H9 (cell line): ENCODE data around the gene ASB4. TPM values are rescaled to one million over a fixed set of nuclear protein-coding genes. Genes with fewer than 3 reads are reported as not detected.

Experiments used
- DNase-seq: peaks from one replicate; pipeline ENCODE4 v3.0.0-alpha.2; 2017
- H2AFZ ChIP-seq: one replicate; pipeline ENCODE4 v1.6.1; 2013; ENCODE audit warnings: mild to moderate bottlenecking, low read length, control low read depth, moderate library complexity
- H2AK5ac ChIP-seq: 2 replicates; pipeline ENCODE4 v1.6.1; 2013; ENCODE audit warnings: low read length, control low read depth, mixed read lengths; ENCODE audit not compliant: insufficient read length
- H2BK120ac ChIP-seq: one replicate; pipeline ENCODE4 v1.6.1; 2013; ENCODE audit warnings: low read depth, mild to moderate bottlenecking, low read length, control low read depth, inconsistent platforms; ENCODE audit not compliant: poor library complexity, severe bottlenecking
- H2BK12ac ChIP-seq: 2 replicates; pipeline ENCODE4 v1.6.1; 2013; ENCODE audit warnings: low read length, control low read depth, mixed read lengths, low read depth; ENCODE audit not compliant: insufficient read length
- H2BK15ac ChIP-seq: 2 replicates; pipeline ENCODE4 v1.6.1; 2013; ENCODE audit warnings: low read depth, low read length, control low read depth
- H2BK20ac ChIP-seq: one replicate; pipeline ENCODE4 v1.6.1; 2013; ENCODE audit warnings: low read depth, mild to moderate bottlenecking, low read length, control low read depth, inconsistent platforms; ENCODE audit not compliant: poor library complexity, severe bottlenecking
- H2BK5ac ChIP-seq: 2 replicates; pipeline ENCODE4 v1.6.1; 2013; ENCODE audit warnings: low read length, control low read depth, mixed read lengths; ENCODE audit not compliant: insufficient read length
- H3K14ac ChIP-seq: 2 replicates; pipeline ENCODE4 v1.6.1; 2013; ENCODE audit warnings: low read length, control low read depth; ENCODE audit not compliant: insufficient read depth
- H3K18ac ChIP-seq: 2 replicates; pipeline ENCODE4 v1.6.1; 2013; ENCODE audit warnings: low read depth, mild to moderate bottlenecking, mixed read lengths, low read length, control low read depth; ENCODE audit not compliant: insufficient read length
- H3K23ac ChIP-seq: 2 replicates; pipeline ENCODE4 v1.6.1; 2013; ENCODE audit warnings: low read length, control low read depth, mixed read lengths, low read depth; ENCODE audit not compliant: insufficient read length
- H3K23me2 ChIP-seq: 2 replicates; pipeline ENCODE4 v1.6.1; 2013; ENCODE audit warnings: low read depth, mild to moderate bottlenecking, mixed read lengths, low read length, control low read depth; ENCODE audit not compliant: insufficient read length, poor library complexity, severe bottlenecking
- H3K27ac ChIP-seq: 2 replicates; pipeline ENCODE4 v1.5.1; 2013; ENCODE audit warnings: low read length, control low read depth, mixed read lengths, low read depth; ENCODE audit not compliant: insufficient read length
- H3K27me3 ChIP-seq: 2 replicates; pipeline ENCODE4 v1.6.1; 2013; ENCODE audit warnings: low read length, control low read depth, inconsistent platforms; ENCODE audit not compliant: insufficient read depth
- H3K4ac ChIP-seq: 2 replicates; pipeline ENCODE4 v1.6.1; 2013; ENCODE audit warnings: low read depth, mild to moderate bottlenecking, control low read depth, inconsistent platforms, low read length, moderate library complexity
- H3K4me1 ChIP-seq: 2 replicates; pipeline ENCODE4 v1.6.1; 2013; ENCODE audit warnings: low read length, control low read depth, inconsistent platforms; ENCODE audit not compliant: insufficient read depth
- H3K4me2 ChIP-seq: 2 replicates; pipeline ENCODE4 v1.6.1; 2013; ENCODE audit warnings: low read length, control low read depth, mixed read lengths; ENCODE audit not compliant: insufficient read length, insufficient read depth
- H3K56ac ChIP-seq: 2 replicates; pipeline ENCODE4 v1.6.1; 2013; ENCODE audit warnings: low read depth, mild to moderate bottlenecking, mixed read lengths, low read length, control low read depth; ENCODE audit not compliant: insufficient read length
- H3K79me1 ChIP-seq: 2 replicates; pipeline ENCODE4 v1.6.1; 2013; ENCODE audit warnings: low read depth, mild to moderate bottlenecking, moderate library complexity, low read length, control low read depth, inconsistent platforms; ENCODE audit not compliant: insufficient read depth, poor library complexity, severe bottlenecking
- H3K79me2 ChIP-seq: 2 replicates; pipeline ENCODE4 v1.6.1; 2013; ENCODE audit warnings: low read length, control low read depth, inconsistent platforms; ENCODE audit not compliant: insufficient read depth
- H3K9ac ChIP-seq: 2 replicates; pipeline ENCODE4 v1.6.1; 2013; ENCODE audit warnings: low read length, control low read depth, mixed read lengths; ENCODE audit not compliant: insufficient read length; ENCODE audit errors: extremely low read depth
- H3K9me3 ChIP-seq: one replicate; pipeline ENCODE4 v1.6.1; 2013; ENCODE audit warnings: low read depth, low read length, inconsistent platforms; ENCODE audit not compliant: control insufficient read depth
- H3T11ph ChIP-seq: one replicate; pipeline ENCODE4 v1.6.1; 2013; ENCODE audit warnings: mild to moderate bottlenecking, low read length, control low read depth, inconsistent platforms
- H4K20me1 ChIP-seq: one replicate; pipeline ENCODE4 v1.6.1; 2013; ENCODE audit not compliant: control insufficient read depth, insufficient read length, insufficient read depth
- H4K5ac ChIP-seq: 2 replicates; pipeline ENCODE4 v1.6.1; 2013; ENCODE audit warnings: low read depth, mild to moderate bottlenecking, mixed read lengths, low read length, control low read depth; ENCODE audit not compliant: insufficient read length
- H4K8ac ChIP-seq: replicated peaks from 2 replicates; pipeline ENCODE4 v1.6.1; 2013; ENCODE audit warnings: low read length, control low read depth, mixed read lengths, low read depth; ENCODE audit not compliant: insufficient read length
- H4K91ac ChIP-seq: 2 replicates; pipeline ENCODE4 v1.6.1; 2013; ENCODE audit warnings: low read depth, mild to moderate bottlenecking, moderate library complexity, mixed read lengths, low read length, control low read depth; ENCODE audit not compliant: insufficient read length
- H3K27ac Mint-ChIP-seq, 3 experiments: 2 replicates in 2 of 3; 3 replicates in 1 of 3; pipeline ENCODE4 v1.8.0; 2020 to 2021; ENCODE audit warnings: mixed read lengths in 3 of 3, mild to moderate bottlenecking in 1 of 3, moderate library complexity in 1 of 3
- H3K27me3 Mint-ChIP-seq: 2 replicates; pipeline ENCODE4 v1.8.0; 2021; ENCODE audit warnings: low read depth, mild to moderate bottlenecking, moderate library complexity, mixed read lengths
- H3K36me3 Mint-ChIP-seq, 3 experiments: 2 replicates in 2 of 3; 3 replicates in 1 of 3; pipeline ENCODE4 v1.8.0; 2020 to 2021; ENCODE audit warnings: low read depth in 3 of 3, mixed read lengths in 3 of 3; ENCODE audit not compliant: insufficient read depth in 1 of 3
- H3K4me1 Mint-ChIP-seq, 2 experiments: 2 replicates each; pipeline ENCODE4 v1.8.0; 2020; ENCODE audit warnings: mixed read lengths in 2 of 2
- H3K4me3 Mint-ChIP-seq, 2 experiments: 2 replicates in 1 of 2; 3 replicates in 1 of 2; pipeline ENCODE4 v1.8.0; 2020 to 2021; ENCODE audit warnings: mild to moderate bottlenecking in 2 of 2, mixed read lengths in 2 of 2, moderate library complexity in 1 of 2
- H3K9me3 Mint-ChIP-seq, 2 experiments: 2 replicates in 1 of 2; 3 replicates in 1 of 2; pipeline ENCODE4 v1.8.0; 2020; ENCODE audit warnings: mild to moderate bottlenecking in 2 of 2, mixed read lengths in 2 of 2, moderate library complexity in 1 of 2
- WGBS: extraction: QIAGEN DNeasy Blood & Tissue Kit; methylation state at CpG from one replicate; pipeline ENCODE4 v1.1.7; 2013; ENCODE audit warnings: missing lambda C conversion rate, low lambda C conversion rate, mixed read lengths; ENCODE audit not compliant: insufficient read length; ENCODE audit errors: extremely low coverage; 5-methylcytosine and 5-hydroxymethylcytosine counted together
- total RNA-seq: library from RNA; stranded (reverse); gene quantifications from 2 replicates; pipeline ENCODE4 v1.2.1, GENCODE V29; 2021
- TF ChIP-seq, protein P1 (sequence below): fragments of 200-600 bp; sonication (generic); conservative IDR thresholded peaks from 3 replicates; pipeline ENCODE4 v1.8.0; 2021; ENCODE audit warnings: antibody characterized with exemption, mild to moderate bottlenecking

The ASB4 gene
- total RNA-seq, 1 experiment from 2014 or later, result not detected

GRCh38 chr7:95544171-95544570 lies 58.4 kb downstream of the ASB4 start:
- H3K4me2 ChIP-seq, result no peak overlapping the region
- H2BK15ac ChIP-seq, result no peak overlapping the region
- H2BK5ac ChIP-seq, result no peak overlapping the region
- no peaks in the 10 kb centered on the region for H3K27me3 ChIP-seq
- WGBS, result no CpG with 5 or more reads among the region's 1 CpG
- no peaks in the 10 kb centered on the region for H3K79me1 ChIP-seq
- H3K27ac ChIP-seq, result no peak overlapping the region
- H4K20me1 ChIP-seq, result no peaks in the 10 kb centered on the region
- H3K14ac ChIP-seq, result no peak overlapping the region
- peaks cover 5 to 7% of the 10 kb centered on the region in 2 experiments; a peak in 3 of 4 replicates for H3K4me1 Mint-ChIP-seq
- no peak overlapping the region for H3K4ac ChIP-seq
- no peak overlapping the region for H2AFZ ChIP-seq
- H3K36me3 Mint-ChIP-seq, result no peaks in the 10 kb centered on the region
- H3T11ph ChIP-seq, result no peak overlapping the region
- no peak overlapping the region for H2BK120ac ChIP-seq
- DNase-seq, result no peak
- TF ChIP-seq, protein P1, sequence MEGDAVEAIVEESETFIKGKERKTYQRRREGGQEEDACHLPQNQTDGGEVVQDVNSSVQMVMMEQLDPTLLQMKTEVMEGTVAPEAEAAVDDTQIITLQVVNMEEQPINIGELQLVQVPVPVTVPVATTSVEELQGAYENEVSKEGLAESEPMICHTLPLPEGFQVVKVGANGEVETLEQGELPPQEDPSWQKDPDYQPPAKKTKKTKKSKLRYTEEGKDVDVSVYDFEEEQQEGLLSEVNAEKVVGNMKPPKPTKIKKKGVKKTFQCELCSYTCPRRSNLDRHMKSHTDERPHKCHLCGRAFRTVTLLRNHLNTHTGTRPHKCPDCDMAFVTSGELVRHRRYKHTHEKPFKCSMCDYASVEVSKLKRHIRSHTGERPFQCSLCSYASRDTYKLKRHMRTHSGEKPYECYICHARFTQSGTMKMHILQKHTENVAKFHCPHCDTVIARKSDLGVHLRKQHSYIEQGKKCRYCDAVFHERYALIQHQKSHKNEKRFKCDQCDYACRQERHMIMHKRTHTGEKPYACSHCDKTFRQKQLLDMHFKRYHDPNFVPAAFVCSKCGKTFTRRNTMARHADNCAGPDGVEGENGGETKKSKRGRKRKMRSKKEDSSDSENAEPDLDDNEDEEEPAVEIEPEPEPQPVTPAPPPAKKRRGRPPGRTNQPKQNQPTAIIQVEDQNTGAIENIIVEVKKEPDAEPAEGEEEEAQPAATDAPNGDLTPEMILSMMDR, result no peak
- no peaks in the 10 kb centered on the region; the same call in 1 of the 2 replicates for H3K27me3 Mint-ChIP-seq
- H3K9ac ChIP-seq, result no peak overlapping the region
- H3K56ac ChIP-seq, result no peak overlapping the region
- no peaks in the 10 kb centered on the region for H3K9me3 ChIP-seq
- H4K91ac ChIP-seq, result no peak overlapping the region
- H3K23ac ChIP-seq, result no peak overlapping the region
- no peak overlapping the region for H3K4me3 Mint-ChIP-seq
- no peaks in the 10 kb centered on the region for H3K4me1 ChIP-seq
- no peaks in the 10 kb centered on the region for H3K79me2 ChIP-seq
- no peak overlapping the region for H4K5ac ChIP-seq
- H4K8ac ChIP-seq, result no peak overlapping the region
- H3K9me3 Mint-ChIP-seq, result no peaks in the 10 kb centered on the region
- H2BK12ac ChIP-seq, result no peak overlapping the region
- H2AK5ac ChIP-seq, result no peak overlapping the region
- H2BK20ac ChIP-seq, result no peak overlapping the region
- no peaks in the 10 kb centered on the region for H3K23me2 ChIP-seq
- H3K27ac Mint-ChIP-seq, result no peak overlapping the region
- H3K18ac ChIP-seq, result no peak overlapping the region
